ENCODE measurements around the gene ADTRP. TPM values are rescaled to one million over a fixed set of nuclear protein-coding genes. Genes with fewer than 3 reads are reported as not detected.

The ADTRP gene
- total RNA-seq, 2 experiments from 2014 or later: 20.0 to 21.9 TPM

GRCh38 chr6:11753798-11754197 is 24.8 kb downstream of the ADTRP start:
- ChIA-PET CTCF (interaction anchor here (1.1 kb wide), 1 partner anchor 10 kb away, joined by 3 read pairs; no protein-coding TSS in a partner anchor), POLR2A (interaction anchor here (0.6 to 1.1 kb wide), 2 partner anchors 19 to 41 kb away, joined by 3 to 4 read pairs; no protein-coding TSS in a partner anchor)
- DNase-seq: no peak
- no peaks in the 10 kb centered on the region for H3K27me3 Mint-ChIP-seq
- no peak for ATAC-seq
- peaks cover 6% of the 10 kb centered on the region for H3K9me3 Mint-ChIP-seq
- H3K4me1 Mint-ChIP-seq (ENCODE audit: low read depth): peaks cover 10% of the 10 kb centered on the region
- no peaks in the 10 kb centered on the region for H3K36me3 Mint-ChIP-seq (ENCODE audit: low read depth)
- intact Hi-C loops (cut with micrococcal nuclease): no loop called here
- no peak overlapping the region for H3K27ac Mint-ChIP-seq
- no peak for TF ChIP-seq CTCF (IDR thresholded peaks at IDR 0.05)
- no peak overlapping the region for H3K4me3 Mint-ChIP-seq

GRCh38 chr6:11752360-11752759 is 26.2 kb downstream of the ADTRP start:
- intact Hi-C loops (cut with micrococcal nuclease): no loop called here
- H3K4me1 Mint-ChIP-seq (ENCODE audit: low read depth): peaks cover 10% of the 10 kb centered on the region
- no peak for ATAC-seq
- no peak for TF ChIP-seq CTCF (IDR thresholded peaks at IDR 0.05)
- DNase-seq: no peak
- H3K36me3 Mint-ChIP-seq (ENCODE audit: low read depth): no peaks in the 10 kb centered on the region
- POLR2A ChIA-PET: no interaction called here
- H3K4me3 Mint-ChIP-seq: no peak overlapping the region
- peaks cover under 1% of the 10 kb centered on the region for H3K9me3 Mint-ChIP-seq
- no peaks in the 10 kb centered on the region for H3K27me3 Mint-ChIP-seq
- CTCF ChIA-PET: interaction anchor here (0.7 kb wide), 1 partner anchor 12 kb away, joined by 3 read pairs; no protein-coding TSS in a partner anchor
- H3K27ac Mint-ChIP-seq: no peak overlapping the region

- DNase-seq: no peak
- Mint-ChIP-seq H3K4me1 (ENCODE audit: low read depth) (no peaks in the 10 kb centered on the region), H3K27me3 (no peaks in the 10 kb centered on the region), H3K9me3 (no peaks in the 10 kb centered on the region), H3K4me3 (no peak overlapping the region), H3K36me3 (ENCODE audit: low read depth) (no peaks in the 10 kb centered on the region), H3K27ac (no peak overlapping the region)
- ATAC-seq: no peak
- ChIA-PET POLR2A (no interaction called here), CTCF (no interaction called here)
- intact Hi-C loops (cut with micrococcal nuclease): no loop called here
- no peak for TF ChIP-seq CTCF (IDR thresholded peaks at IDR 0.05)
Measured at GRCh38 chr6:11750682-11751081, 27.9 kb downstream of the ADTRP start.

GRCh38 chr6:11748591-11749210 is 29.9 kb downstream of the ADTRP start:
- CTCF ChIA-PET: interaction anchor here (0.7 to 1.8 kb wide), 2 partner anchors 10 to 16 kb away, joined by 3 to 6 read pairs; no protein-coding TSS in a partner anchor
- ATAC-seq (no peak), DNase-seq (no peak)
- Mint-ChIP-seq H3K4me3 (no peak overlapping the region), H3K9me3 (peaks cover 4% of the 10 kb centered on the region), H3K4me1 (ENCODE audit: low read depth) (no peaks in the 10 kb centered on the region), H3K36me3 (ENCODE audit: low read depth) (no peaks in the 10 kb centered on the region), H3K27ac (no peak overlapping the region), H3K27me3 (no peaks in the 10 kb centered on the region)
- intact Hi-C loops (cut with micrococcal nuclease): no loop called here
- POLR2A ChIA-PET: interaction anchor here (0.7 kb wide), 1 partner anchor 84 kb away, joined by 3 read pairs; no protein-coding TSS in a partner anchor
- no peak for TF ChIP-seq CTCF (IDR thresholded peaks at IDR 0.05)

- no peak for TF ChIP-seq CTCF (IDR thresholded peaks at IDR 0.05)
- ATAC-seq: no peak
- intact Hi-C loops (cut with micrococcal nuclease): no loop called here
- ChIA-PET POLR2A (no interaction called here), CTCF (no interaction called here)
- H3K4me3 Mint-ChIP-seq: no peak overlapping the region
- no peak for DNase-seq
- peaks cover 2% of the 10 kb centered on the region for H3K4me1 Mint-ChIP-seq (ENCODE audit: low read depth)
- H3K36me3 Mint-ChIP-seq (ENCODE audit: low read depth): no peaks in the 10 kb centered on the region
- H3K27me3 Mint-ChIP-seq: no peaks in the 10 kb centered on the region
- peaks cover 4% of the 10 kb centered on the region for H3K9me3 Mint-ChIP-seq
- no peak overlapping the region for H3K27ac Mint-ChIP-seq
Measured at GRCh38 chr6:11747021-11747420, 31.6 kb downstream of the ADTRP start.

All from activated CD8-positive, alpha-beta T cell treated with anti-CD3 and anti-CD28 coated beads for 36 hours (primary cell).